ENCODE measurements around the gene CCN5. TPM values are rescaled to one million over a fixed set of nuclear protein-coding genes. Genes with fewer than 3 reads are reported as not detected.

CCN5 gene
- total and polyA plus RNA-seq, 2 of the 8 experiments (the other 6 are each of a cell fraction or from before 2014, with no cell fraction given), result not detected

- TF ChIP-seq CTCF (IDR thresholded peaks at IDR 0.05; ENCODE audit: control extremely low read depth in 1 of 3, insufficient read depth in 1 of 3, low read depth in 1 of 3, low read length in 3 of 3) (no peak), TAF7 (optimal IDR thresholded peaks at IDR 0.05; ENCODE audit: borderline replicate concordance, low read depth, low read length) (no peak), SP4 (IDR thresholded peaks at IDR 0.05; ENCODE audit: low read length) (no peak), POLR2A (IDR thresholded peaks at IDR 0.05; ENCODE audit: control extremely low read depth in 1 of 2, low read depth in 2 of 2, low read length in 2 of 2) (no peak), POU5F1 (IDR thresholded peaks at IDR 0.05; ENCODE audit: low read depth, low read length) (no peak), KDM5A (IDR thresholded peaks at IDR 0.05; ENCODE audit: low read length) (no peak), RFX5 (IDR thresholded peaks at IDR 0.05; ENCODE audit: borderline replicate concordance, low read depth, low read length) (no peak), FOSL1 (IDR thresholded peaks at IDR 0.05; ENCODE audit: insufficient read depth, low read depth, low read length) (no peak), SIX5 (IDR thresholded peaks at IDR 0.05; ENCODE audit: low read depth, low read length) (no peak)
Observed at GRCh38 chr20:44720997-44721784, 6.0 kb downstream of the CCN5 start (continued).

Measured in H1 (cell line).